Coronary artery (tissue), 2 donors: ENCODE results near the gene TRMT44.

Source experiments
- DNase-seq: peaks from one replicate; pipeline ENCODE4 v3.0.0-alpha.2; 2017; ENCODE audit warnings: low spot score
- H3K27ac ChIP-seq, 2 donors: fragments of 200-600 bp; sonication (generic); one replicate each; pipeline ENCODE4 v1.5.1; 2016 to 2019
- H3K4me3 ChIP-seq: fragments of 200-600 bp; sonication (generic); 2 replicates; pipeline ENCODE4 v1.5.1; 2016; ENCODE audit warnings: mild to moderate bottlenecking, moderate library complexity
- TF ChIP-seq, protein P1 (sequence below): fragments of 200-600 bp; sonication (generic); IDR thresholded peaks from one replicate; pipeline ENCODE4 v1.5.1; 2019; ENCODE audit warnings: antibody characterized with exemption

TRMT44 gene

GRCh38 chr4:8507196-8507570, 66.6 kb downstream of the TRMT44 start:
- Histone ChIP-seq H3K4me3 (peak overlapping the region; percentile 51), H3K27ac (peak overlapping the region; percentile 34 to 87)
- DNase-seq: no peak
- TF ChIP-seq, protein P1, sequence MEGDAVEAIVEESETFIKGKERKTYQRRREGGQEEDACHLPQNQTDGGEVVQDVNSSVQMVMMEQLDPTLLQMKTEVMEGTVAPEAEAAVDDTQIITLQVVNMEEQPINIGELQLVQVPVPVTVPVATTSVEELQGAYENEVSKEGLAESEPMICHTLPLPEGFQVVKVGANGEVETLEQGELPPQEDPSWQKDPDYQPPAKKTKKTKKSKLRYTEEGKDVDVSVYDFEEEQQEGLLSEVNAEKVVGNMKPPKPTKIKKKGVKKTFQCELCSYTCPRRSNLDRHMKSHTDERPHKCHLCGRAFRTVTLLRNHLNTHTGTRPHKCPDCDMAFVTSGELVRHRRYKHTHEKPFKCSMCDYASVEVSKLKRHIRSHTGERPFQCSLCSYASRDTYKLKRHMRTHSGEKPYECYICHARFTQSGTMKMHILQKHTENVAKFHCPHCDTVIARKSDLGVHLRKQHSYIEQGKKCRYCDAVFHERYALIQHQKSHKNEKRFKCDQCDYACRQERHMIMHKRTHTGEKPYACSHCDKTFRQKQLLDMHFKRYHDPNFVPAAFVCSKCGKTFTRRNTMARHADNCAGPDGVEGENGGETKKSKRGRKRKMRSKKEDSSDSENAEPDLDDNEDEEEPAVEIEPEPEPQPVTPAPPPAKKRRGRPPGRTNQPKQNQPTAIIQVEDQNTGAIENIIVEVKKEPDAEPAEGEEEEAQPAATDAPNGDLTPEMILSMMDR: no peak

GRCh38 chr4:8507624-8508023, 67.0 kb downstream of the TRMT44 start:
- H3K27ac ChIP-seq: no peak overlapping the region
- TF ChIP-seq, protein P1: no peak
- DNase-seq: no peak
- no peak overlapping the region for H3K4me3 ChIP-seq

- H3K27ac ChIP-seq: no peak overlapping the region
- DNase-seq: no peak
- TF ChIP-seq, protein P1: no peak
These were observed 67.7 kb downstream of the TRMT44 start for GRCh38 chr4:8508266-8508665.

DNA sequence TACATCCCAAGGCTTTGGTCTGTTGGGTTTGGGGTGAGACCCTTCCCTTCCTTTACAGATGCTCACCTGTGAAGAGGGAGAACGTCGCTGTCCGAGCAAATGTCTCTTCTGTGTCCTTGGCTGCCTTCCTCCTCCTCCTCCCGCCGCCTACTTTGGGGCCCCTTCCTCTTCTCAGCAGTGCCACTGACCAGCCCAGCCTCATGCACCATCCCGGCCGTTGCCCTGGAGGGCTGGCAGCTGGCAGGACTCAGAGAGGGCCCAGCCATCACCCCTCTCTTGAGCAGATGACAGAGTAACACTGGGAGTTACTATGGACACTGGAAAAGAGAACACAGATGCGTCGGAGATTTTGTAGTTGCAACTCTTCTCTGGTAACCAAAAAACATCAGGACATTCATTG, 68.2 kb downstream of the TRMT44 start:
- Histone ChIP-seq H3K27ac (no peak overlapping the region), H3K4me3 (no peak overlapping the region)
- TF ChIP-seq, protein P1: no peak
- DNase-seq: no peak

More at GRCh38 chr4:8508266-8508665, 67.7 kb downstream of the TRMT44 start:
- no peak overlapping the region for H3K4me3 ChIP-seq

GRCh38 chr4:8509311-8509950, 68.9 kb downstream of the TRMT44 start:
- no peak overlapping the region for H3K4me3 ChIP-seq
- H3K27ac ChIP-seq: no peak overlapping the region
- no peak for DNase-seq
- TF ChIP-seq, protein P1: no peak

DNA sequence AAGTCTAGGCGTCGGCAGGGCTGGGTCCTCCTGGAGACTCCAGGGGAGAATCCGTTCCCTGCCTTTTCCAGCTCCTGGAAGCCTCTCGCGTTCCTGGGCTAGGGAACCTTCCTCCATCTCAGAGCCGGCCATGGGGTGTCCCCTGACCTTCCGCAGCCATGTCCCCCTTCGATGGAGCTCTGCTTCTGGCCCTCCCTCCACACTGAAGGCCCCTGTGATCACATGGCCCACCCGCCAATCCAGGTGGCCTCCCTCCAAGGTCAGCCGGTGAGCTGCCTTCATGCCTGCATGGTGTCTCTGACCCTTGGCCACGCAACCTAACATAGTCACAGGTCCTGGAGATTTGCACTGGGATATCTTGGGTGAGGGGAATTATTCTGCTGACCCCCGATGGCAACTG, 69.6 kb downstream of the TRMT44 start:
- no peak for DNase-seq
- H3K4me3 ChIP-seq: no peak overlapping the region
- TF ChIP-seq, protein P1: no peak
- no peak overlapping the region for H3K27ac ChIP-seq

- Histone ChIP-seq H3K27ac (no peak overlapping the region), H3K4me3 (no peak overlapping the region)
- no peak for DNase-seq
- TF ChIP-seq, protein P1: no peak
These were observed 70.2 kb downstream of the TRMT44 start for GRCh38 chr4:8510611-8511285.
